Right lobe of liver (tissue), 4 donors: ENCODE measurements around the gene INPP4A.

ENCODE experiments used
- CTCF ChIP-seq, 4 donors: fragments of 200-600 bp in 3 of 4; fragments of 450-650 bp in 1 of 4; IDR thresholded peaks; one replicate each; pipeline versions ENCODE4 v1.5.1 to v1.8.0; 2016 to 2022; ENCODE audit warnings: antibody characterized with exemption in 4 of 4, mild to moderate bottlenecking in 2 of 4
- POLR2A ChIP-seq: fragments of 450-650 bp; IDR thresholded peaks from one replicate; pipeline ENCODE4 v1.6.1; 2017; ENCODE audit warnings: antibody characterized with exemption, mild to moderate bottlenecking
- donor health status: DM: no; HTN: no; CAD: no.
- donor health status: DM: no; HTN: no; CAD: no.
- donor health status: DM: no; HTN: yes; CAD: no.

GRCh38 chr2:98550165-98550564 lies 105.5 kb downstream of the INPP4A start:
- TF ChIP-seq CTCF (IDR thresholded peaks at IDR 0.05): no peak
- no peak for TF ChIP-seq POLR2A
